Placental pericyte (primary cell): ENCODE data around the gene AIM2. TPM values are rescaled to one million over a fixed set of nuclear protein-coding genes. Genes with fewer than 3 reads are reported as not detected.

Experiments used
- total RNA-seq: library from RNA; depleted of rRNA; stranded (reverse); fragments of >200 nt; gene quantifications from 2 replicates; pipeline ENCODE4 v1.2.3, GENCODE V29; 2012

The AIM2 gene, protein sequence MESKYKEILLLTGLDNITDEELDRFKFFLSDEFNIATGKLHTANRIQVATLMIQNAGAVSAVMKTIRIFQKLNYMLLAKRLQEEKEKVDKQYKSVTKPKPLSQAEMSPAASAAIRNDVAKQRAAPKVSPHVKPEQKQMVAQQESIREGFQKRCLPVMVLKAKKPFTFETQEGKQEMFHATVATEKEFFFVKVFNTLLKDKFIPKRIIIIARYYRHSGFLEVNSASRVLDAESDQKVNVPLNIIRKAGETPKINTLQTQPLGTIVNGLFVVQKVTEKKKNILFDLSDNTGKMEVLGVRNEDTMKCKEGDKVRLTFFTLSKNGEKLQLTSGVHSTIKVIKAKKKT
- 0.43 and 0.44 TPM in 2 replicates for total RNA-seq

GRCh38 chr1:159076438-159077119, at the start of gene AIM2:
Gene AIM2, minus strand, starts transcription at chr1:159076766. Its CDS starts 3,267 bp downstream, at chr1:159073499.

Other genes starting within 250 kb of the AIM2 start
- not detected in 2 replicates for gene MNDA, start 245.4 kb downstream of the AIM2 start, total RNA-seq
- gene PYHIN1, start 145.2 kb downstream of the AIM2 start, total RNA-seq, result not detected in 2 replicates
- 68.6 and 98.3 TPM in 2 replicates for gene IFI16, start 66.9 kb downstream of the AIM2 start, total RNA-seq
- not detected in 2 replicates for gene CADM3, start 94.8 kb upstream of the AIM2 start, total RNA-seq
- gene ACKR1, start 128.1 kb upstream of the AIM2 start, total RNA-seq, result not detected in 2 replicates
- gene FCER1A, start 225.6 kb upstream of the AIM2 start, total RNA-seq, result not detected in 2 replicates